GM12878 (cell line): Measurements from ENCODE around the gene NEU3. TPM values are rescaled to one million over a fixed set of nuclear protein-coding genes. Genes with fewer than 3 reads are reported as not detected.

ENCODE experiments used
- ATAC-seq: fragments of 200-7000 bp; cut with Tn5 transposase; 3 replicates; pipeline ENCODE4 v1.9.1; 2020; ENCODE audit warnings: mild to moderate bottlenecking, moderate library complexity
- BruUV-seq: library from RNA; stranded (reverse); fragments of 400-500 nt; replicated peaks from 2 replicates; lab custom pipeline; 2021; lab: Mats Ljungman, UMichigan
- CTCF ChIA-PET: fragments of 300-600 bp; sonication (Branson Sonifier 250); formaldehyde crosslinking; extraction: SDS; loops from one replicate; lab custom pipeline; 2021; ENCODE audit warnings: inconsistent platforms; lab: Yijun Ruan, JAX
- POLR2A ChIA-PET: fragments of 350-600 bp; formaldehyde crosslinking; extraction: SDS; loops from one replicate; lab custom pipeline; 2021; ENCODE audit warnings: inconsistent platforms; lab: Charles Lee
- RAD21 ChIA-PET: fragments of 300-600 bp; sonication (Branson Sonifier 250); formaldehyde crosslinking; loops from one replicate; lab custom pipeline; 2023; ENCODE audit warnings: antibody characterized with exemption; ENCODE audit not compliant: unreplicated experiment; lab: Charles Lee
- SMC1A ChIA-PET: fragments of 300-600 bp; sonication (Branson Sonifier 250); formaldehyde crosslinking; loops from one replicate; lab custom pipeline; 2023; ENCODE audit not compliant: unreplicated experiment, uncharacterized antibody; lab: Charles Lee
- DNase-seq: peaks from one replicate; pipeline ENCODE4 v3.0.0-alpha.2; 2011; ENCODE audit warnings: low read depth, low spot score
- FAIRE-seq: peaks from 3 replicates; lab custom pipeline; 2011; peaks lifted over from hg19 to GRCh38; lab: Jason Lieb, UNC
- H2AFZ ChIP-seq: 2 replicates; pipeline ENCODE4 v1.6.0; 2011; ENCODE audit warnings: low read depth, low read length, control low read depth; ENCODE audit not compliant: control insufficient read depth
- H3K27ac ChIP-seq: 2 replicates; pipeline ENCODE4 v1.5.1; 2011; ENCODE audit warnings: control low read depth; ENCODE audit not compliant: control insufficient read depth, insufficient read depth
- H3K27me3 ChIP-seq, 2 experiments: replicated peaks in 1 of 2; 2 replicates each; pipeline versions ENCODE4 v1.6.0 to v1.6.1; 2011; ENCODE audit warnings: low read length in 1 of 2; ENCODE audit not compliant: control insufficient read depth in 2 of 2, insufficient read depth in 2 of 2
- H3K36me3 ChIP-seq, 2 experiments: 2 replicates each; pipeline ENCODE4 v1.5.1; 2011; ENCODE audit warnings: low read length in 1 of 2; ENCODE audit not compliant: control insufficient read depth in 2 of 2, insufficient read depth in 2 of 2
- H3K4me1 ChIP-seq: 2 replicates; pipeline ENCODE4 v1.6.1; 2011; ENCODE audit warnings: mild to moderate bottlenecking, low read length, moderate library complexity, mixed read lengths; ENCODE audit not compliant: control insufficient read depth, insufficient read depth
- H3K4me2 ChIP-seq: 2 replicates; pipeline ENCODE4 v1.6.0; 2011; ENCODE audit warnings: control low read depth; ENCODE audit not compliant: control insufficient read depth, insufficient read depth
- H3K4me3 ChIP-seq: fragments of 200-600 bp; sonication (generic); 2 replicates; pipeline ENCODE4 v1.5.1; 2016
- H3K79me2 ChIP-seq: 2 replicates; pipeline ENCODE4 v1.6.0; 2011; ENCODE audit warnings: low read length; ENCODE audit not compliant: control insufficient read depth, insufficient read depth
- H3K9ac ChIP-seq: 2 replicates; pipeline ENCODE4 v1.8.0; 2011; ENCODE audit warnings: low read length, control low read depth, mixed read lengths; ENCODE audit not compliant: control insufficient read depth, insufficient read depth
- H3K9me3 ChIP-seq: replicated peaks from 3 replicates; pipeline ENCODE4 v1.5.1; 2011; ENCODE audit warnings: mild to moderate bottlenecking, low read length; ENCODE audit not compliant: control insufficient read depth, insufficient read depth
- H4K20me1 ChIP-seq: 2 replicates; pipeline ENCODE4 v1.6.0; 2011; ENCODE audit not compliant: control insufficient read depth, insufficient read depth
- ATF2 ChIP-seq: IDR thresholded peaks from 2 replicates; pipeline ENCODE4 v1.6.1; 2012; ENCODE audit warnings: low read length, inconsistent platforms
- BMI1 ChIP-seq: fragments of 450-650 bp; IDR thresholded peaks from 2 replicates; pipeline ENCODE4 v1.6.1; 2016; ENCODE audit warnings: mild to moderate bottlenecking, moderate library complexity, borderline replicate concordance
- EZH2 ChIP-seq: IDR thresholded peaks from 2 replicates; pipeline ENCODE4 v1.6.1; 2012; ENCODE audit warnings: low read depth, mild to moderate bottlenecking, control low read depth, inconsistent platforms, low read length, borderline replicate concordance; ENCODE audit not compliant: control insufficient read depth
- HCFC1 ChIP-seq: fragments of 150-350 bp; IDR thresholded peaks from 2 replicates; pipeline ENCODE4 v1.6.1; 2014; ENCODE audit warnings: low read length
- MEF2A ChIP-seq: IDR thresholded peaks from 2 replicates; pipeline ENCODE4 v1.6.1; 2011; ENCODE audit warnings: low read depth, mild to moderate bottlenecking, low read length, moderate library complexity; ENCODE audit not compliant: insufficient read depth
- RELB ChIP-seq: fragments of 450-650 bp; IDR thresholded peaks from 2 replicates; pipeline ENCODE4 v1.6.1; 2017; ENCODE audit warnings: low read depth, mild to moderate bottlenecking, moderate library complexity
- SIN3A ChIP-seq: IDR thresholded peaks from 2 replicates; pipeline ENCODE4 v1.6.1; 2012; ENCODE audit warnings: low read depth, low read length, improper control_type of control experiment
- USF2 ChIP-seq: IDR thresholded peaks from 2 replicates; pipeline ENCODE4 v1.6.1; 2011; ENCODE audit warnings: low read depth, low read length, improper control_type of control experiment, borderline replicate concordance
- in situ Hi-C: fragments of 300-500 bp; cut with MboI; formaldehyde crosslinking; loops from 9 replicates; pipeline ENCODE4 v1.14.3; 2018; ENCODE audit warnings: mixed read lengths
- intact Hi-C: fragments of 100-400 bp; cut with micrococcal nuclease; formaldehyde crosslinking; loops from one replicate; pipeline ENCODE4 v1.14.2; 2022; ENCODE audit not compliant: unreplicated experiment
- polyA plus RNA-seq, 11 experiments: library from polyadenylated mRNA; depleted of rRNA in 4 of 11; unstranded in 6 of 11; stranded (reverse) in 5 of 11; fragments of >200 nt; fragmentation: Nextera tagmentation in 4 of 11; fragmentation: Illumina TruSeq in 1 of 11; extraction: Ambion mirVana in 4 of 11; extraction: Trizol in 1 of 11; gene quantifications; 1 replicate in 1 of 11; 2 replicates in 10 of 11; pipeline versions ENCODE4 v1.2.1 to v1.2.3, GENCODE V29; 2011 to 2016; ENCODE audit warnings: inconsistent platforms in 2 of 11, missing spikeins in 2 of 11, low read depth in 1 of 11
- total RNA-seq, 4 experiments: library from RNA; depleted of rRNA in 3 of 4; stranded (reverse); fragments of >200 nt in 3 of 4; fragmentation: Illumina TruSeq in 1 of 4; extraction: Trizol in 1 of 4; gene quantifications; 2 replicates each; pipeline versions ENCODE4 v1.2.1 to v1.2.3, GENCODE V29; 2013 to 2021
- TF ChIP-seq, protein P1 (sequence below): IDR thresholded peaks from 2 replicates; pipeline ENCODE4 v1.6.1; 2012; ENCODE audit warnings: mild to moderate bottlenecking, low read depth, low read length
- TF ChIP-seq, protein P2 (sequence below): IDR thresholded peaks from 2 replicates; pipeline ENCODE4 v1.6.1; 2011; ENCODE audit warnings: mild to moderate bottlenecking, low read depth, low read length, moderate library complexity; ENCODE audit not compliant: insufficient replicate concordance

The NEU3 gene
- total and polyA plus RNA-seq, 10 of the 15 experiments (the other 5 are each of a cell fraction or from before 2014, with no cell fraction given) = 2.5 to 20.3 (median 13.4) TPM

- TF ChIP-seq USF2 (no peak), RELB (no peak), EZH2 (no peak), HCFC1 (peak; percentile 40; the same call in 1 of the 2 replicates), SIN3A (no peak)
Measured at GRCh38 chr11:74988541-74989259, at the start of gene NEU3 (continued).

GRCh38 chr11:74941492-74941891 lies 47.2 kb upstream of the NEU3 start:
- Histone ChIP-seq H3K9ac (no peak overlapping the region), H3K27me3 (no peaks in the 10 kb centered on the region), H3K4me3 (no peak overlapping the region), H2AFZ (no peak overlapping the region), H3K27ac (no peak overlapping the region), H3K9me3 (no peaks in the 10 kb centered on the region), H3K36me3 (no peaks in the 10 kb centered on the region), H3K4me1 (peaks cover 3% of the 10 kb centered on the region; the same call in 1 of the 2 replicates), H4K20me1 (no peaks in the 10 kb centered on the region), H3K4me2 (no peak overlapping the region), H3K79me2 (no peaks in the 10 kb centered on the region)
- intact Hi-C loops = no loop called here
- no peak for DNase-seq
- in situ Hi-C loops = no loop called here
- ChIA-PET POLR2A (interaction anchor here (0.6 kb wide), 1 partner anchor 23 kb away, joined by 3 read pairs; no protein-coding TSS in a partner anchor), CTCF (interaction anchor here (0.6 to 5.1 kb wide), 8 partner anchors 10 to 302 kb away, joined by 3 to 31 read pairs (median 4); no protein-coding TSS in a partner anchor), RAD21 (interaction anchor here (0.8 to 1.0 kb wide), 2 partner anchors 14 to 263 kb away, joined by 3 read pairs; no protein-coding TSS in a partner anchor), SMC1A (interaction anchor here (0.9 to 3.4 kb wide), 4 partner anchors 11 to 81 kb away, joined by 3 to 10 read pairs (median 3); no protein-coding TSS in a partner anchor)
- FAIRE-seq = no peak
- no TSS peak for BruUV-seq
- no peak for ATAC-seq
- TF ChIP-seq MEF2A = no peak
- TF ChIP-seq, protein P1, sequence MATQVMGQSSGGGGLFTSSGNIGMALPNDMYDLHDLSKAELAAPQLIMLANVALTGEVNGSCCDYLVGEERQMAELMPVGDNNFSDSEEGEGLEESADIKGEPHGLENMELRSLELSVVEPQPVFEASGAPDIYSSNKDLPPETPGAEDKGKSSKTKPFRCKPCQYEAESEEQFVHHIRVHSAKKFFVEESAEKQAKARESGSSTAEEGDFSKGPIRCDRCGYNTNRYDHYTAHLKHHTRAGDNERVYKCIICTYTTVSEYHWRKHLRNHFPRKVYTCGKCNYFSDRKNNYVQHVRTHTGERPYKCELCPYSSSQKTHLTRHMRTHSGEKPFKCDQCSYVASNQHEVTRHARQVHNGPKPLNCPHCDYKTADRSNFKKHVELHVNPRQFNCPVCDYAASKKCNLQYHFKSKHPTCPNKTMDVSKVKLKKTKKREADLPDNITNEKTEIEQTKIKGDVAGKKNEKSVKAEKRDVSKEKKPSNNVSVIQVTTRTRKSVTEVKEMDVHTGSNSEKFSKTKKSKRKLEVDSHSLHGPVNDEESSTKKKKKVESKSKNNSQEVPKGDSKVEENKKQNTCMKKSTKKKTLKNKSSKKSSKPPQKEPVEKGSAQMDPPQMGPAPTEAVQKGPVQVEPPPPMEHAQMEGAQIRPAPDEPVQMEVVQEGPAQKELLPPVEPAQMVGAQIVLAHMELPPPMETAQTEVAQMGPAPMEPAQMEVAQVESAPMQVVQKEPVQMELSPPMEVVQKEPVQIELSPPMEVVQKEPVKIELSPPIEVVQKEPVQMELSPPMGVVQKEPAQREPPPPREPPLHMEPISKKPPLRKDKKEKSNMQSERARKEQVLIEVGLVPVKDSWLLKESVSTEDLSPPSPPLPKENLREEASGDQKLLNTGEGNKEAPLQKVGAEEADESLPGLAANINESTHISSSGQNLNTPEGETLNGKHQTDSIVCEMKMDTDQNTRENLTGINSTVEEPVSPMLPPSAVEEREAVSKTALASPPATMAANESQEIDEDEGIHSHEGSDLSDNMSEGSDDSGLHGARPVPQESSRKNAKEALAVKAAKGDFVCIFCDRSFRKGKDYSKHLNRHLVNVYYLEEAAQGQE = no peak
- no peak for TF ChIP-seq ATF2
- TF ChIP-seq BMI1 = no peak
- TF ChIP-seq HCFC1 = no peak
- TF ChIP-seq, protein P2, sequence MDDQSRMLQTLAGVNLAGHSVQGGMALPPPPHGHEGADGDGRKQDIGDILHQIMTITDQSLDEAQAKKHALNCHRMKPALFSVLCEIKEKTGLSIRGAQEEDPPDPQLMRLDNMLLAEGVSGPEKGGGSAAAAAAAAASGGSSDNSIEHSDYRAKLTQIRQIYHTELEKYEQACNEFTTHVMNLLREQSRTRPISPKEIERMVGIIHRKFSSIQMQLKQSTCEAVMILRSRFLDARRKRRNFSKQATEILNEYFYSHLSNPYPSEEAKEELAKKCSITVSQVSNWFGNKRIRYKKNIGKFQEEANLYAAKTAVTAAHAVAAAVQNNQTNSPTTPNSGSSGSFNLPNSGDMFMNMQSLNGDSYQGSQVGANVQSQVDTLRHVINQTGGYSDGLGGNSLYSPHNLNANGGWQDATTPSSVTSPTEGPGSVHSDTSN = no peak
